Gastrocnemius medialis (tissue), 4 donors: ENCODE results near the gene SMG6. TPM values are rescaled to one million over a fixed set of nuclear protein-coding genes. Genes with fewer than 3 reads are reported as not detected.

Source experiments
- ATAC-seq, 2 donors: fragments of 150-250 bp; one replicate each; pipeline ENCODE4 v1.9.1; 2016
- DNase-seq, 2 donors: peaks; one replicate each; pipeline ENCODE4 v3.0.0-alpha.2; 2019
- H3K27ac ChIP-seq, 4 donors: fragments of 200-600 bp; sonication (generic); 1 replicate in 1 of 4; 2 replicates in 3 of 4; pipeline ENCODE4 v1.5.1; 2016 to 2018; ENCODE audit warnings: mild to moderate bottlenecking in 2 of 4, moderate library complexity in 1 of 4
- H3K27me3 ChIP-seq, 3 donors: fragments of 200-600 bp; sonication (generic) in 2 of 3; 1 replicate in 1 of 3; 2 replicates in 2 of 3; pipeline versions ENCODE4 v1.5.1 to v1.6.0; 2016 to 2019; ENCODE audit warnings: mild to moderate bottlenecking in 1 of 3, moderate library complexity in 1 of 3
- H3K36me3 ChIP-seq, 2 donors: fragments of 200-600 bp; sonication (generic) in 1 of 2; one replicate each; pipeline ENCODE4 v1.5.1; 2017 to 2018
- H3K4me1 ChIP-seq, 2 donors: fragments of 200-600 bp; sonication (generic) in 1 of 2; one replicate each; pipeline ENCODE4 v1.5.1; 2016 to 2017; ENCODE audit warnings: mild to moderate bottlenecking in 2 of 2
- H3K4me3 ChIP-seq, 4 donors: fragments of 200-600 bp; sonication (generic) in 3 of 4; 1 replicate in 1 of 4; 2 replicates in 3 of 4; pipeline ENCODE4 v1.5.1; 2016 to 2019; ENCODE audit warnings: mild to moderate bottlenecking in 2 of 4
- H3K9me3 ChIP-seq, 3 donors: fragments of 200-600 bp; sonication (generic) in 2 of 3; 1 replicate in 1 of 3; 2 replicates in 2 of 3; pipeline ENCODE4 v1.5.1; 2016 to 2019
- POLR2A ChIP-seq, 2 donors: fragments of 450-650 bp; IDR thresholded peaks; one replicate each; pipeline ENCODE4 v1.6.1; 2017; ENCODE audit warnings: antibody characterized with exemption in 2 of 2, mild to moderate bottlenecking in 2 of 2, moderate library complexity in 2 of 2
- in situ Hi-C, 4 donors: fragments of 200-750 bp; cut with MboI; loops; one replicate each; pipeline versions ENCODE4 v1.15.0 to v1.8.0; 2017; ENCODE audit warnings: low sequenced_read_pairs in 4 of 4
- intact Hi-C: fragments of 100-400 bp; cut with DNase I; formaldehyde crosslinking; loops from one replicate; pipeline ENCODE4 v1.15.1; 2023; ENCODE audit warnings: low total_unique reads
- total RNA-seq, 4 donors: library from RNA; depleted of rRNA; stranded (reverse); fragments of >200 nt; gene quantifications; one replicate each; pipeline versions ENCODE4 v1.1.0 to v1.2.3, GENCODE V29; 2016
- TF ChIP-seq, protein P1 (sequence below), 5 experiments: fragments of 450-650 bp in 3 of 5; fragments of 200-600 bp in 2 of 5; sonication (generic) in 2 of 5; IDR thresholded peaks in 4 of 5; conservative IDR thresholded peaks in 1 of 5; 1 replicate in 4 of 5; 2 replicates in 1 of 5; pipeline ENCODE4 v1.5.1; 2016 to 2019; ENCODE audit warnings: antibody characterized with exemption in 5 of 5, mild to moderate bottlenecking in 3 of 5, moderate library complexity in 3 of 5

SMG6 gene
- total RNA-seq, 4 donors from 2014 or later = 20.5 to 27.8 (median 23.0) TPM

DNA sequence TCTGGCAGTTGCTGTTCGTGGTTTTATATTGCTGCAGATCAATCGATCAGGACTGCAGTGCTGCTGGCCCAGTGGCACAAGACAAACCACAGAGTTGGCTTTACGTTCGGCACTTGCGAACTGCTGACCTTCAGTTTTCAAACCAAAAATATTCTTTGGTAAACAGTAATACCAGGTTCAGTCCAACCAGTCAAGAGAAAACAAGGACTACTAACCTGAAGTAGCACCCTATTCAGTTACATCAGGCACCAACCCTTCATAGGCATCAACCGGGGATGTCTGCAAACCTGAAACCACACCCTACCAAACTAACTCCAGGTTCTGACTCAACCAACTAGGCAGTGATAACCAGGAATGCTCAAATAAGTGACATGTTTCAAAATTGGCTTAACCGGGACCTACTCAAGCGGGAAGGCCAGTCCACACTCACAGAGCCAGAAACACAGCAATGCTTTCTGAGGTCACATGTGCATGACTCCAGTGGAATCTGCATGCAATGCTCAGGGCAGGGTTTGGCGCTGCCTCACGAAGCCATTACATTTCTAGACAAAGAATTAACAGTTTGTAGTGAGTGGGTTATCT lies 91.1 kb downstream of the SMG6 start:
- no peaks in the 10 kb centered on the region for H3K9me3 ChIP-seq
- H3K4me1 ChIP-seq = peaks cover 68 to 73% of the 10 kb centered on the region in 2 donors
- H3K27ac ChIP-seq = peak overlapping the region; percentile 87 to 97 (median 90)
- no peak for TF ChIP-seq POLR2A (IDR thresholded peaks at IDR 0.05)
- TF ChIP-seq, protein P1, sequence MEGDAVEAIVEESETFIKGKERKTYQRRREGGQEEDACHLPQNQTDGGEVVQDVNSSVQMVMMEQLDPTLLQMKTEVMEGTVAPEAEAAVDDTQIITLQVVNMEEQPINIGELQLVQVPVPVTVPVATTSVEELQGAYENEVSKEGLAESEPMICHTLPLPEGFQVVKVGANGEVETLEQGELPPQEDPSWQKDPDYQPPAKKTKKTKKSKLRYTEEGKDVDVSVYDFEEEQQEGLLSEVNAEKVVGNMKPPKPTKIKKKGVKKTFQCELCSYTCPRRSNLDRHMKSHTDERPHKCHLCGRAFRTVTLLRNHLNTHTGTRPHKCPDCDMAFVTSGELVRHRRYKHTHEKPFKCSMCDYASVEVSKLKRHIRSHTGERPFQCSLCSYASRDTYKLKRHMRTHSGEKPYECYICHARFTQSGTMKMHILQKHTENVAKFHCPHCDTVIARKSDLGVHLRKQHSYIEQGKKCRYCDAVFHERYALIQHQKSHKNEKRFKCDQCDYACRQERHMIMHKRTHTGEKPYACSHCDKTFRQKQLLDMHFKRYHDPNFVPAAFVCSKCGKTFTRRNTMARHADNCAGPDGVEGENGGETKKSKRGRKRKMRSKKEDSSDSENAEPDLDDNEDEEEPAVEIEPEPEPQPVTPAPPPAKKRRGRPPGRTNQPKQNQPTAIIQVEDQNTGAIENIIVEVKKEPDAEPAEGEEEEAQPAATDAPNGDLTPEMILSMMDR (IDR thresholded peaks at IDR 0.05 in 4 of 5, conservative IDR thresholded peaks at IDR 0.05 in 1 of 5) = no peak
- H3K4me3 ChIP-seq = no peak overlapping the region
- ATAC-seq = peak; percentile 53 to 60
- intact Hi-C loops (no loop called here), in situ Hi-C loops (no loop called here)
- peak; percentile 61 to 79 for DNase-seq
- H3K27me3 ChIP-seq = no peaks in the 10 kb centered on the region
- no peaks in the 10 kb centered on the region for H3K36me3 ChIP-seq

DNA sequence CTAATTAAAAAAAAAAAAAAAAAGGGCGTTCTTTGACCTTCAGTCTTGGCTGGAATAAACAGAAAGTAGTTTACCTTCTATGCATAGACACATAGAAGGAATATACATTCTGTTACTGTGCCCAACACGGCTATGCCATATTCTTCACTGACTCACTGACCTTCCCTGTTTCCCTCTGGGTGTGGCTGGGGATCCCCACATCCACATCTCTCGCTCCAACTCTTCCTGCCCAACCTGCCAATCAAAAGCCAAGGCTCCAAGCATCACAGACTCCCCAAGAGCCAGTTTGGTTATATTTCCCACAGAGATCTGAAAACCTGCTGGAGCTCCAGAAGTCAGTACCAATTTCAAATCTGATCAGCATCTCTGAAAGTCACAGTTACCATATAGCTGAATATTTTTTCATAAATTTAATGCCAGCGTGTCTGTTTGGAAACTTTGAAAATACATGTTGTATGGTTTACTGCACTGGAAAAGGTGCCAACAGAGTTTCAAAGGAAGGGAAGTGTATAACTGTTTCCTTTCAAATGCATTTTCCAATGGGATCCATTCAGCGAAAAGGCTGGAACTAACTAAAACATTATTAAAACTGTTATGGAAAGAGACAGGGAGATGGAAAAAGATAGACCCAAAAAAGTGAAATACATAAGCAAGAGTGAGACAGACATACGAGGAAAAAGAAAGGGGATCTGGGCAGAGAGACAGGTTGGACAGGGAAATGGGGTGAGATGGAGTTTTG lies 91.8 kb downstream of the SMG6 start:
- ATAC-seq = no peak
- TF ChIP-seq POLR2A (IDR thresholded peaks at IDR 0.05) = no peak
- TF ChIP-seq, protein P1 (IDR thresholded peaks at IDR 0.05 in 4 of 5, conservative IDR thresholded peaks at IDR 0.05 in 1 of 5) = no peak

DNA sequence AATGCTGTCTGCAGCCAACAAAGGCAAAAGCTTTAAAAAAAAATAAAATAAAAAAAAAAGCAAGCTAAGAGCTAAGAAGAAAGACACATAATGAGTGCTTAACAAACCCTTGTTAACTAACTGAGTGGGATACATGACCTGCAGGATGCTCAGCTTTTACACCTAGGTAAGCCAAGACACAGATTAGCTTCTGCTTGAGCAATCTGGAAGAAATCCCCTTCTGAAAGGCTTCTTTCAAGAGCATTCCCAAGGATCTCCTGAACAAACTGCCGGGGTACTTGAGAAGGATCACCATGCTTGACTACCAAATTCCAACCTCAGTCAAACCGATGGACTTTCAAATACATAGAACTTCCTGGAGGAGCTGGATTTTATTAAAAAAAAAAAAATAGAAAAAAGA lies 92.9 kb downstream of the SMG6 start:
- in situ Hi-C loops = no loop called here
- no peaks in the 10 kb centered on the region for H3K27me3 ChIP-seq
- H3K4me3 ChIP-seq = no peak overlapping the region
- H3K36me3 ChIP-seq = no peaks in the 10 kb centered on the region
- no peaks in the 10 kb centered on the region for H3K9me3 ChIP-seq
- peaks cover 63 to 71% of the 10 kb centered on the region in 2 donors for H3K4me1 ChIP-seq
- peak overlapping the region; percentile 87 to 97 (median 90) for H3K27ac ChIP-seq
- TF ChIP-seq, protein P1 (IDR thresholded peaks at IDR 0.05 in 4 of 5, conservative IDR thresholded peaks at IDR 0.05 in 1 of 5) = no peak
- no peak for TF ChIP-seq POLR2A (IDR thresholded peaks at IDR 0.05)
- intact Hi-C loops = no loop called here
- ATAC-seq = no peak
- no peak for DNase-seq

More for the DNA sequence above, 91.8 kb downstream of the SMG6 start:
- in situ Hi-C loops (no loop called here), intact Hi-C loops (no loop called here)
- Histone ChIP-seq H3K9me3 (no peaks in the 10 kb centered on the region), H3K4me3 (no peak overlapping the region), H3K27me3 (no peaks in the 10 kb centered on the region), H3K4me1 (peaks cover 74 to 78% of the 10 kb centered on the region in 2 donors), H3K36me3 (no peaks in the 10 kb centered on the region), H3K27ac (peak overlapping the region; percentile 87 to 97 (median 90))
- DNase-seq = no peak

DNA sequence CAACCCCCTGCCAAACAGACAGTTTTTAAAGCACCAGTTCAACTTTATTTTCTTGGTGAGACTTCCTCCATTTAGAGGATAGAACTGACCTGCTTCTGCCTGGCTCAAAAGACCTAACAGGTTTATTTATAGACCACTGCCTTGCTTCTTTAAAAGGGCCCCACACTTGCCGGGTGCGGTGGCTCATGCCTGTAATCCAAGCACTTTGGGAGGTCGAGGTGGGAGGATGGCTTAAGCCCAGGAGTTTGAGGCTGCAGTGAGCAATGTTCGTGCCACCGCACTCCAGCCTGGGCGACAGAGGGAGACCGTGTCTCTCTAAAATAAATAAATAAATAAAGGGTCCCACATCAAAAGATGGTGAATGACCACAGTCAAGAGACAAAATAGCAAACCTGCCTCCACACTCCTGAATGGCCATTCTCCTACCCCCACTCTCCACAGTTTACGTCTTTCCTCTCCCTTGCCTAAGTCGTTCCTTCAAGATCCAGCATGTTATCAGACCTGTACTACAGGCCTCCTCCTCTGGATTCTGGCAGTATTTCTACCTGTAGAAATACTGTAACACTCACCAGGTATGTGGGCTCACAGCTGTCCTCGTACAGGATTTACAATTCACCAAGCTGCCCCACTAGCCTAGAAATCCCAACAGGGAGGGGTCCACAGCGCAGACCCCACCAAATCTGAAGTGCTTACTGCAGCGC lies 95.6 kb downstream of the SMG6 start:
- in situ Hi-C loops = no loop called here

More for the DNA sequence above, 95.6 kb downstream of the SMG6 start:
- H3K27ac ChIP-seq = peak overlapping the region; percentile 3 to 97 (median 62)
- peaks cover 43 to 52% of the 10 kb centered on the region in 2 donors for H3K4me1 ChIP-seq
- H3K9me3 ChIP-seq = no peaks in the 10 kb centered on the region
- no peaks in the 10 kb centered on the region for H3K36me3 ChIP-seq
- ATAC-seq = peak; percentile 59 to 64
- intact Hi-C loops = loop anchor here (2.0 kb wide), 1 partner anchor 37 kb away; no protein-coding TSS in a partner anchor
- TF ChIP-seq, protein P1 (IDR thresholded peaks at IDR 0.05 in 4 of 5, conservative IDR thresholded peaks at IDR 0.05 in 1 of 5) = no peak
- no peak for TF ChIP-seq POLR2A (IDR thresholded peaks at IDR 0.05)
- no peaks in the 10 kb centered on the region for H3K27me3 ChIP-seq
- peak in 1 of 2 donors; percentile 33 for DNase-seq
- no peak overlapping the region for H3K4me3 ChIP-seq
